Measurements from ENCODE around the gene ANKFN1.

- TF ChIP-seq CTCF (IDR thresholded peaks at IDR 0.05) (no peak), POLR2A (IDR thresholded peaks at IDR 0.05) (no peak)
These were observed 22.2 kb downstream of the ANKFN1 start for GRCh38 chr17:56175299-56175955.
